Erythroblast (primary cell): ENCODE measurements around the gene PC.

Source experiments
- GATA1 ChIP-seq: IDR thresholded peaks from 2 replicates; pipeline ENCODE4 v1.6.1; 2011; ENCODE audit warnings: low read depth, mild to moderate bottlenecking, control low read depth, low read length, moderate library complexity
- POLR2A ChIP-seq: IDR thresholded peaks from 2 replicates; pipeline ENCODE4 v1.6.1; 2011; ENCODE audit warnings: mild to moderate bottlenecking, low read length

DNA sequence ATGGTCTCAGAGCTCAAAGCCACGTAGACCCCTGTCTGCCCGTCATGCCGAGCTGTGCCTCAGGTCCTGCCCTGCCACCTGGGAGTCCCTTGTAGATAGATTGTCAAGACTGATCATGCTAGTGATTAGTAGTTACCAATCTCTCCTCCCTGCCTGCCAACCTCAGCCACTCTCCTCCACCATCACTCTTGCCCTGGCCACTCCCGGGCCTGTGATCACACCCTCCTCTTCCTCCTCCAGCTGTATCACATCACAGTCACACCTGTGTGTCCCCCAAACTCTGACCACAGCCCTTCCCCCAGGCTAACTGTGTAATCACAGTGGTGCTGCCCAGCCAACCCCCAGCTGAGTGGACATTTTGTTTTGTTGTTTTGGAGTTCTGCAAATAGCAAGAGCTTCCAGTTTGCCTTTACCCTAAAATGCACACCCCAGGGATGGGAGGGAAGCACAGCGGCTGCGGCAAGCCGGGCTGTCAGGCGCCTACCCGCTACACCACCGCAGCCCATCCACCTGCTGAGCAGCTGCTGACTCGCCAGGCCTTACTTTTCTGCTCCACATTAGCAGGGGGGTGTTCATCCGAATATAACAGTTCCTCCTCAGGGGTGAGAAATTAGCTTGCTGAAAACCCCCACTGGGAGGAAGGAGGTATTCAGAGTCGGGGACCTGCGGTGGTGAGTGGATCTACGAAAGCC, 55.6 kb downstream of the PC start:
- TF ChIP-seq POLR2A (no peak), GATA1 (no peak)
